NCI-H1694 (cell line): ENCODE measurements around the gene ISL1.
A peak's percentile ranks its signal among the peaks of the same experiment; 100 is the strongest.

Experiments used
- DNase-seq: peaks from one replicate; lab custom pipeline; 2025; lab: John Stamatoyannopoulos, UW

The ISL1 gene

GRCh38 chr5:51383131-51384121 lies at the start of gene ISL1:
Gene ISL1 (plus strand): TSS chr5:51383448. CDS start chr5:51383672, 224 bp downstream.
- peak; percentile 70 for DNase-seq

DNA sequence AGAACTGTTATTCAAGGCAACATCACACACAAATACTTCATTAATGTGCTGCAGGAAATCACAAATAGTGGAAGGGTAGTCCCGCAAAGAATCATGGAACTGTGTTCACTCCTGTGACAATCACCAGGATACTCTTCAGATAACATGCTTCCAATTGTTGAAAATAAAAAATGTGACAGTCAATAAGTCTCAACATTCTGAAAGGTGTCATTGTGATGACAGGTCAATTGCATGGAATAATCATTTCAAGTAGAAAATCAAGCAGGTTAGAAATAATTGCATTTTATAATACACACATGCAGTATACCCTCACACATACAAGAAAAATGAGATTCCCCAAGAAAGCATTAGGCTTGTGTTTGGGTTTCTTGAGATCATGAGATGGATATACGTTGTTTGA lies 46.4 kb upstream of the ISL1 start:
- DNase-seq: no peak

GRCh38 chr5:51345106-51345505 lies 38.1 kb upstream of the ISL1 start:
- DNase-seq: no peak

DNA sequence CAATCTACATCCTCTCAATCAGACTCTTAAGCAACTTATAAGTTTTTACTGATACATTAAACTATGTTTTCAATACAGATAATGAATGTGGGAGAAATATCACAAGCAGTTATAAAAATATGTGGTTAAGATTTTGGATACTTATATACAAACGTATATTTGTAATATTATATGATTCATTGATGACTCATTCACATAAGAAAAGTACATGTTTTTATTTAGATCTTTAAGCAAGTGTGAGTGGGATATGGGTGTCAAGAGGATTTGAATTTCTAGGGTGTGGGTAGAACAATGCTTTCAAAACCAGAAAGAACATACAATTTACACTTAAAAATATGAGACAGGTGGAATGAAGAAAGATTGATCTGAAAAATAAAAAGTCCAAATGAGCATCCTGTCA lies 36.1 kb upstream of the ISL1 start:
- no peak for DNase-seq

GRCh38 chr5:51347704-51348103 lies 35.5 kb upstream of the ISL1 start:
- peak; percentile 13 for DNase-seq

DNA sequence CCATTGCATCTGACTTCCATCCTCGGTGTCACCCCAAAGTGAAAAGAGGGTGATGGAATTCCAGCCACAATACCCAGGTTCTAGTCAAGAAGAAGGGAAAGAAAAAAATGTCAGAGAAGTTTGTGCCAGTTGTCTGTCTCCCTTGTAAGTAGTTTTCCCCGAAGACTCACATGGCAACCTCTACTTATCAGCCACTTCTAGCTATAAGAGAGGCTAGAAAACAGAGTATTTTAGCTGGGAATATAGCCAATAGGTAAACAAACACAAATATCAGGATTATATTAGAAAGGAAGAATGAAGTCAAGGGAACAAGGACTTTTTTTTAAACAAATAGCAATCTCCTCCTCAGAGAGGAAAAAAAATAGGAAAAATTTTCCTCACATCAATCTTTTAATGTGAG lies 12.2 kb upstream of the ISL1 start:
- DNase-seq: no peak

GRCh38 chr5:51373880-51374523 lies 9.2 kb upstream of the ISL1 start:
- DNase-seq: peak; percentile 42

DNA sequence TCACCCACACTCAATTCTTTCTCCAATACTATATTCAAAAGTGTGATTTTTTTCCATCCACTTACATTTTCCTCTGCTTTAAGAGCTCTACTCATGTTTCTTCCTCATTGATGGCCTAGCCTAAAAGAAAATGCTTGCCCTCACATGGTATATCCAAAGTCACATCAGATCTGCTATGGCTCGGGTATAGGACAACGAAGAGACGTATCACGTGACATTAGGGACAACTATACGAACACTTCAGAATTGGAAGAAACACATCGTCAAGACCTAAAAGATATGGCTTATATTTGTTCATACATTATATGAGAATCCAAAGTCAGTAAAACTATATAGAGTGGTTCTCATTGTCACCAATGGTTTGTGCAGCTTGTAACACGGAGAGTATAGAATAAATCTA lies 8.2 kb upstream of the ISL1 start:
- no peak for DNase-seq

- DNase-seq: no peak
Measured at GRCh38 chr5:51376509-51376908, 6.7 kb upstream of the ISL1 start.

DNA sequence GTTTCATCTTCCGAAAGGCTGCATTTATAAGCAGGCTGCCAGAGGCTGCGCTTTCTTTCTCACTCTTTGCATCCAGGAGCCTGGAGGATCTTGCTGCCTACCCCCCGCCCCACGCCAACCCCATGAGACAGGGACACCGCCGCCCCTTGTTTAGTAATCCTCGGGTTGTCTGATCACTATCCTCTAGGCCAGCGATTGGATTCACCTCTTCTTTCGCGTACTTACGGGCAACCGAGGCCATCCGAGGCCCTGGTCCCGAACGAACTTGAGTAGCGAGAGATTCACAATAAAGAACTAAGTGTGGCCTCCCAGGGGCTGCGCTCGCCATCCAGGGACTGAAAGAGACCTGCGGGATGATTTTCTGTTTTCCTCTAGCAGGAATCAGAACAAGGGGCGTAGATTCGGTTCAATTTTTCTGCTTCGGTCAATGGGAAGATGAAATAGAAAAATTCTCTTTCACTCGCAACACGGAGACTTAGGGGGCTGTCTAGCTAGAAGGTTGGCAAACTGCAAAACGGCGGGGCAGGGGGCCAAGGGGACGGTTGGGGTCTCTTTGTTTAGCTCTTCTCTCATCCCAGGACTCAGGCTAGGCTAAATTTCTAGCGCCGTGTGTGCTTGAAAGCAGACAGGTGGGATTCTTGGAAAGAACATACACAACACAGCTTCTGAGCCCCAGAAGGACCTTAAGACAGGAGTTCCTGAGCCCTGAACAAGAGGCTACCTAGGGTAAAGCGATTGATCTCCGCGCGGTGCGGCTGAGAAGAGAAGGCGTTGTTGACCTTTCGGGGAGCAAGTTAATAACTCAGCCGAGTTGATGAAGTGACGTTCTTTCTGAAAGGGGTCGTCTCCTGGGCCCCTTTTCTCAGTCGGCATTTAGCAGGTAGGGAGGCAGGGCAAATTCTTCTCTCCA lies 5.8 kb upstream of the ISL1 start:
- no peak for DNase-seq

- DNase-seq: no peak
Measured at GRCh38 chr5:51378061-51378409, 5.2 kb upstream of the ISL1 start.

GRCh38 chr5:51378448-51379330 lies 4.6 kb upstream of the ISL1 start:
- no peak for DNase-seq

GRCh38 chr5:51379331-51379700 lies 3.9 kb upstream of the ISL1 start:
- DNase-seq: no peak

DNA sequence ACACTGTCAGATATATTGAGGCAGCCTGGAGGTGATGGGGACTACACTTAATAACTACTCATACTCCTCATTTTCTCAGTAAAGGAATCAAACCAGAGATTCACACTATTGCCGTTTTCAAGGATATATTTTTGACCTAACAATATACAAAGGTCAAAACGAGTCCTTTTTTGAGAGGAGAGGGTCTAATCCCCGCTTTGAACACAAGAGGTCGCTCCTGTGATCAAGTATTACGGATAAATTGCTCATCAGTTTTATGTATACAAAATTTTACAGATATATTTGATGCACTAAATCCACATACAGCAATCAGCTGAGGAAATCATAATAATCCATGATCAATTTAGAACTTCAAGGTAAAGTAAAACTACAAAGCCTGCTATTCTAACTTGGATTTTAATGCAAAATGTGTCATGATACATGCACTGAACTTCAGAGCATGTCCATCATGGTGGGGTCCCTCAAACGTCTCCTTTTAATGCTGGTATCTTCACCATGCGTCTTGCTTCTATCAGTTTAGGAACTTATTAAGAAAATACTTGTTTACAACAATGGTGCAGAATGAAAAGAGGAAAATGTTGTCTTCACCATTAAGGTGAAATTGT lies 2.5 kb upstream of the ISL1 start:
- DNase-seq: peak; percentile 54

DNA sequence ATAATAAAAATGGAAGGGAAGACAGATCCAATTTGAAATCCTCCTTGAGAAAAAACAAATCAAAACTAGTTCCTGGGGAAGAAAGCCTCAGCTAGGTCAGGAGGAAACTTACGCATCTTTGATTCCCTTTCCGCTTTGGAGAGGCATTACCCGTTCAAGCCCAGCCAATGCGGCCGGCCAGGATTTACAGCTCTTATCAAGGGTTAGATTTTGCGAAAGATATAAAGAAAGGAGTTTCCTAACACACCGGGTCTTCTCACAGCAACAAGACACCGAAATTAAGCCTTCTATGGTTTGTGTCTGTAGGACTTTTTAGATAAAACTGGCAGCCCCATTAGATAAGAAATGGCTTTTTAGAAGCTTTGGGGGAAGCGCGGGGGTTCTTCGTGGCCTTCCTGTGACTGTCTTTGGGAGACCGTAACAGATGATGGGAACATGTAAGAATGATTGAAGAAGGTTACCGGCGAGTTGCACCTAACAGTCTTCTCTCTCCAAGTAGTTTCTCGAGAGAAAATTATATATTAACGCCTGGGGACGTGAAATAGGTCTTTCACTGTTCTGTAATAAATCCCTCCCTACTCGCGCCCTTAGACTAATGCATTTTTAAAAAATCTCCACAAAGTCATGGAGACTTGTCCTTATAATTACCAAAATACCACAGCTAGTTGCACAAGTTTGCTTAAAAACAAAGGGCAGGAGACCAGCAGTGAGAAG lies 1.3 kb upstream of the ISL1 start:
- DNase-seq: no peak

GRCh38 chr5:51382521-51383130 lies 622 bp upstream of the ISL1 start:
- peak; percentile 7 for DNase-seq

DNA sequence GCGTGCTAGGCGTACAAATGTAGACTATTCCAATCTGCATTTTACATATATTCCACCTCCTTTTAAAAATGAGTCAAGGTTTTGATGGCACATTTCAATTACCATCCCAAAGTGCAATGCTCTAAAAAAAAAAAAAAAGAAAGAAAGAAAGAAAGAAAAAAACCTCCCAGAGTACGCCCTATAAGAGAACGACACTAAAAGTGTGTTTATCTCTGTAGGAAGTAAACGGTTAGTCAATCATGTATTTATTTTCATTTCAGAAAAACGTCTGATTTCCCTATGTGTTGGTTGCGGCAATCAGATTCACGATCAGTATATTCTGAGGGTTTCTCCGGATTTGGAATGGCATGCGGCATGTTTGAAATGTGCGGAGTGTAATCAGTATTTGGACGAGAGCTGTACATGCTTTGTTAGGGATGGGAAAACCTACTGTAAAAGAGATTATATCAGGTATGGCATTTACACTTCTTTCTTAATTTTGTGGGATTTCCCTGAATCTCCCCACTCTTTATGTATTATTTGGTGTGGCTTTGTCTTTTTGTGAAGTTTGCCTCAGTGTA lies 1.1 kb downstream of the ISL1 start:
- DNase-seq: no peak

DNA sequence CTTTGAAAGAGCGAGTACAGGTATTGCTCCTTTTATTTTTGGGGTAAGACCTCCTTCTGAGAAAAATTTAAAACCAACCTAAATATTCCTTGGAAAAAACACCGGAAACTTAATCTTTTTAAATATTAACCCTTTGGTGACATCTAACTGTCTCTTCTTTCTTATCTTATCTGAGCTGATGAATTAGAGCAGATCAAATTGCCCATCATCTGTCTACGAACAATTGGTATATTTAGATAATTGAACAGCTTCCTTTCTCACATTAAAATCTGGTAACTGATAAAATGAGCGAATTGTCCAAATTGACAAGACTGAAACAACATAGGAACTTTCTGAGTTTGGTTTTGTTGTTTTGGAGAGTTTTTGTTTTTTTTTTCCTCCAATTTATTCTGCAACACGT lies 2.0 kb downstream of the ISL1 start:
- DNase-seq: no peak
